Endodermal cell (in vitro differentiated cells): ENCODE data around the gene FHL5. TPM values are rescaled to one million over a fixed set of nuclear protein-coding genes. Genes with fewer than 3 reads are reported as not detected.

ENCODE experiments used
- DNase-seq: peaks from one replicate; pipeline ENCODE4 v3.0.0-alpha.2; 2017
- H3K27ac ChIP-seq: 2 replicates; pipeline ENCODE4 v1.5.1; 2013; ENCODE audit warnings: mild to moderate bottlenecking, low read depth, low read length, moderate library complexity
- H3K27me3 ChIP-seq: 2 replicates; pipeline ENCODE4 v1.6.1; 2013; ENCODE audit warnings: mild to moderate bottlenecking, low read length, moderate library complexity; ENCODE audit not compliant: insufficient read depth, control insufficient read depth, poor library complexity, severe bottlenecking
- H3K36me3 ChIP-seq: 2 replicates; pipeline ENCODE4 v1.7.0; 2013; ENCODE audit warnings: mild to moderate bottlenecking, low read length, moderate library complexity; ENCODE audit not compliant: control insufficient read depth, insufficient read depth
- H3K4me1 ChIP-seq: one replicate; pipeline ENCODE4 v1.7.0; 2013; ENCODE audit warnings: low read length; ENCODE audit not compliant: control insufficient read depth, insufficient read depth
- H3K4me3 ChIP-seq: 2 replicates; pipeline ENCODE4 v1.5.1; 2013; ENCODE audit warnings: mild to moderate bottlenecking, low read length, moderate library complexity
- H3K9ac ChIP-seq: 2 replicates; pipeline ENCODE4 v1.6.1; 2013; ENCODE audit warnings: mild to moderate bottlenecking, low read length, moderate library complexity; ENCODE audit not compliant: poor library complexity, severe bottlenecking; ENCODE audit errors: extremely low read depth
- H3K9me3 ChIP-seq: 2 replicates; pipeline ENCODE4 v1.6.1; 2013; ENCODE audit warnings: mild to moderate bottlenecking, low read length, moderate library complexity; ENCODE audit not compliant: control insufficient read depth
- H3K27ac Mint-ChIP-seq: 2 replicates; pipeline ENCODE4 v1.8.0; 2020; ENCODE audit warnings: mixed read lengths
- H3K27me3 Mint-ChIP-seq: 2 replicates; pipeline ENCODE4 v1.8.0; 2021; ENCODE audit warnings: mild to moderate bottlenecking, mixed read lengths; ENCODE audit not compliant: insufficient read depth
- H3K36me3 Mint-ChIP-seq: 2 replicates; pipeline ENCODE4 v1.8.0; 2020; ENCODE audit warnings: low read depth, mixed read lengths
- H3K4me1 Mint-ChIP-seq: 2 replicates; pipeline ENCODE4 v1.8.0; 2020; ENCODE audit warnings: mixed read lengths
- H3K4me3 Mint-ChIP-seq: 2 replicates; pipeline ENCODE4 v1.8.0; 2020; ENCODE audit warnings: mild to moderate bottlenecking, moderate library complexity, mixed read lengths
- H3K9me3 Mint-ChIP-seq: 2 replicates; pipeline ENCODE4 v1.8.0; 2020; ENCODE audit warnings: mild to moderate bottlenecking, mixed read lengths
- CTCF ChIP-seq: fragments of 200-600 bp; sonication (generic); conservative IDR thresholded peaks from 2 replicates; pipeline ENCODE4 v1.5.0; 2021; ENCODE audit warnings: antibody characterized with exemption, mild to moderate bottlenecking
- WGBS, 2 experiments: methylation state at CpG; one replicate each; pipeline versions ENCODE4 v1.1.5 to v1.1.7; 2013; ENCODE audit warnings: missing lambda C conversion rate in 2 of 2, mixed read lengths in 1 of 2; ENCODE audit not compliant: insufficient coverage in 1 of 2, insufficient read length in 1 of 2; 5-methylcytosine and 5-hydroxymethylcytosine counted together
- total RNA-seq, 2 donors: library from RNA; stranded (reverse); fragmentation: NEBNext Ultra II Directional in 1 of 2; extraction: Animal tissue kit (Norgen Biotek cat#: 25700) in 1 of 2; gene quantifications; 2 replicates in 1 of 2; 3 replicates in 1 of 2; pipeline ENCODE4 v1.2.1, GENCODE V29; 2021

FHL5 gene
- total RNA-seq, 2 donors from 2014 or later: not detected

GRCh38 chr6:96653181-96653580 is 90.3 kb downstream of the FHL5 start:
- H3K9me3 ChIP-seq: no peaks in the 10 kb centered on the region
- 98 to 100% methylated on average over 1 of the region's 1 CpG for WGBS, 2 experiments
- no peak overlapping the region for H3K4me3 ChIP-seq
- Mint-ChIP-seq H3K4me3 (no peak overlapping the region), H3K27ac (no peak overlapping the region), H3K27me3 (no peaks in the 10 kb centered on the region), H3K36me3 (no peaks in the 10 kb centered on the region), H3K4me1 (no peaks in the 10 kb centered on the region), H3K9me3 (no peaks in the 10 kb centered on the region)
- TF ChIP-seq CTCF: no peak
- H3K9ac ChIP-seq: no peak overlapping the region
- H3K4me1 ChIP-seq: no peaks in the 10 kb centered on the region
- no peak overlapping the region for H3K27ac ChIP-seq
- H3K27me3 ChIP-seq: no peaks in the 10 kb centered on the region
- no peak for DNase-seq
- no peaks in the 10 kb centered on the region for H3K36me3 ChIP-seq

- no peak overlapping the region for H3K27ac Mint-ChIP-seq
- Histone ChIP-seq H3K36me3 (no peaks in the 10 kb centered on the region), H3K27me3 (no peaks in the 10 kb centered on the region), H3K9me3 (no peaks in the 10 kb centered on the region), H3K27ac (no peak overlapping the region), H3K4me1 (no peaks in the 10 kb centered on the region), H3K9ac (no peak overlapping the region), H3K4me3 (no peak overlapping the region)
- no peak for TF ChIP-seq CTCF
- H3K4me3 Mint-ChIP-seq: no peak overlapping the region
- peaks cover 2% of the 10 kb centered on the region for H3K9me3 Mint-ChIP-seq
- 90% methylated on average over 1 of the region's 1 CpG; no CpG with 5 or more reads in 1 of the 2 experiments for WGBS, 2 experiments
- H3K27me3 Mint-ChIP-seq: no peaks in the 10 kb centered on the region
- no peaks in the 10 kb centered on the region for H3K36me3 Mint-ChIP-seq
- DNase-seq: no peak
- H3K4me1 Mint-ChIP-seq: no peaks in the 10 kb centered on the region
Measured at GRCh38 chr6:96656567-96656966, 93.6 kb downstream of the FHL5 start.

- Histone ChIP-seq H3K27me3 (no peaks in the 10 kb centered on the region), H3K27ac (no peak overlapping the region), H3K9me3 (no peaks in the 10 kb centered on the region), H3K4me1 (no peaks in the 10 kb centered on the region), H3K4me3 (no peak overlapping the region), H3K9ac (no peak overlapping the region), H3K36me3 (no peaks in the 10 kb centered on the region)
- no peak for DNase-seq
- Mint-ChIP-seq H3K27ac (peak overlapping the region; percentile 52), H3K27me3 (no peaks in the 10 kb centered on the region), H3K36me3 (no peaks in the 10 kb centered on the region), H3K4me3 (no peak overlapping the region), H3K4me1 (no peaks in the 10 kb centered on the region), H3K9me3 (peaks cover 4% of the 10 kb centered on the region)
- no peak for TF ChIP-seq CTCF
- WGBS, 2 experiments: 85 to 100% methylated on average over 1 to 5 of the region's 5 CpGs
Measured at GRCh38 chr6:96657344-96657743, 94.4 kb downstream of the FHL5 start.
